H1 (cell line): ENCODE measurements around the gene SOS1. TPM values are rescaled to one million over a fixed set of nuclear protein-coding genes. Genes with fewer than 3 reads are reported as not detected.

Source experiments
- CTCF ChIA-PET: fragments of 300-600 bp; sonication (Branson Sonifier 250); formaldehyde crosslinking; loops from one replicate; lab custom pipeline; 2021; ENCODE audit not compliant: partially characterized antibody; lab: Charles Lee
- POLR2A ChIA-PET: fragments of 300-600 bp; sonication (Branson Sonifier 250); formaldehyde crosslinking; loops from one replicate; lab custom pipeline; 2021; ENCODE audit warnings: inconsistent platforms; ENCODE audit not compliant: partially characterized antibody; lab: Charles Lee
- DNase-seq, 2 experiments: peaks; one replicate each; pipeline versions ENCODE4 v3.0.0 to v3.0.0-alpha.2; 2010 to 2022; ENCODE audit warnings: low spot score in 2 of 2, low read depth in 1 of 2, mixed read lengths in 1 of 2
- FAIRE-seq: peaks from 2 replicates; lab custom pipeline; 2011; peaks lifted over from hg19 to GRCh38; lab: Jason Lieb, UNC
- H2AFZ ChIP-seq: 2 replicates; pipeline ENCODE4 v1.8.1; 2012; ENCODE audit warnings: low read length, inconsistent platforms
- H2AK5ac ChIP-seq: 2 replicates; pipeline ENCODE4 v1.6.1; 2013; ENCODE audit warnings: low read depth, low read length
- H2BK120ac ChIP-seq: replicated peaks from 2 replicates; pipeline ENCODE3; 2013; ENCODE audit warnings: low read depth, low read length, inconsistent platforms
- H2BK12ac ChIP-seq: 2 replicates; pipeline ENCODE4 v1.6.1; 2013; ENCODE audit warnings: low read depth, low read length
- H2BK15ac ChIP-seq: 2 replicates; pipeline ENCODE4 v1.6.1; 2013; ENCODE audit warnings: low read length
- H2BK20ac ChIP-seq: 2 replicates; pipeline ENCODE4 v1.6.1; 2013; ENCODE audit warnings: low read length
- H2BK5ac ChIP-seq: 2 replicates; pipeline ENCODE4 v1.6.1; 2013; ENCODE audit warnings: low read depth, low read length
- H3K14ac ChIP-seq: 2 replicates; pipeline ENCODE4 v1.6.1; 2013; ENCODE audit warnings: inconsistent platforms; ENCODE audit not compliant: insufficient read length
- H3K18ac ChIP-seq: 2 replicates; pipeline ENCODE4 v1.6.1; 2013; ENCODE audit warnings: low read length; ENCODE audit errors: extremely low read depth
- H3K23ac ChIP-seq: 2 replicates; pipeline ENCODE4 v1.6.1; 2013; ENCODE audit warnings: inconsistent platforms; ENCODE audit not compliant: insufficient read length
- H3K23me2 ChIP-seq: 2 replicates; pipeline ENCODE4 v1.6.1; 2013; ENCODE audit warnings: low read depth, low read length
- H3K27ac ChIP-seq: 2 replicates; pipeline ENCODE4 v1.6.1; 2011; ENCODE audit warnings: low read depth, low read length, inconsistent platforms
- H3K27me3 ChIP-seq, 4 experiments: replicated peaks in 1 of 4; 1 replicate in 1 of 4; 2 replicates in 3 of 4; pipeline versions ENCODE4 v1.6.1 to v1.8.1; 2011 to 2013; ENCODE audit warnings: low read length in 3 of 4, mild to moderate bottlenecking in 3 of 4, inconsistent platforms in 2 of 4, mixed read lengths in 2 of 4, moderate library complexity in 1 of 4; ENCODE audit not compliant: control insufficient read depth in 3 of 4, insufficient read depth in 3 of 4; ENCODE audit errors: extremely low read depth in 1 of 4
- H3K36me3 ChIP-seq, 4 experiments: 2 replicates each; pipeline versions ENCODE4 v1.6.1 to v1.8.1; 2011 to 2013; ENCODE audit warnings: mild to moderate bottlenecking in 4 of 4, low read length in 3 of 4, moderate library complexity in 2 of 4, control low read depth in 1 of 4, inconsistent platforms in 1 of 4; ENCODE audit not compliant: insufficient read depth in 4 of 4, control insufficient read depth in 2 of 4
- H3K4ac ChIP-seq: replicated peaks from 2 replicates; pipeline ENCODE3; 2013; ENCODE audit warnings: low read length, low read depth, mixed read lengths, inconsistent platforms; ENCODE audit not compliant: insufficient read length
- H3K4me1 ChIP-seq, 4 experiments: replicated peaks in 1 of 4; 1 replicate in 1 of 4; 2 replicates in 3 of 4; pipeline versions ENCODE4 v1.6.1 to v1.8.1; 2011 to 2013; ENCODE audit warnings: low read length in 3 of 4, inconsistent platforms in 2 of 4, mixed read lengths in 1 of 4; ENCODE audit not compliant: insufficient read depth in 4 of 4, control insufficient read depth in 3 of 4
- H3K4me2 ChIP-seq, 2 experiments: 2 replicates each; pipeline versions ENCODE4 v1.6.1 to v1.8.1; 2011 to 2013; ENCODE audit warnings: low read depth in 2 of 2, low read length in 2 of 2, control low read depth in 1 of 2, inconsistent platforms in 1 of 2, mild to moderate bottlenecking in 1 of 2; ENCODE audit not compliant: insufficient read depth in 1 of 2
- H3K4me3 ChIP-seq, 4 experiments: fragments of 200-600, 300-600 bp in 1 of 4; sonication (generic), shearing (Covaris generic), sonication (Bioruptor Twin) in 1 of 4; 2 replicates each; pipeline versions ENCODE4 v1.5.1 to v1.8.1; 2011 to 2016; ENCODE audit warnings: low read length in 4 of 4, low read depth in 3 of 4, control low read depth in 2 of 4, inconsistent platforms in 2 of 4, mild to moderate bottlenecking in 2 of 4, mixed read lengths in 1 of 4, moderate library complexity in 1 of 4; ENCODE audit not compliant: insufficient read depth in 2 of 4; ENCODE audit errors: extremely low read depth in 1 of 4
- H3K56ac ChIP-seq: replicated peaks from 2 replicates; pipeline ENCODE3; 2013; ENCODE audit warnings: low read depth, mild to moderate bottlenecking, mixed read lengths, low read length, inconsistent platforms; ENCODE audit not compliant: insufficient read length
- H3K79me1 ChIP-seq: 2 replicates; pipeline ENCODE4 v1.6.1; 2013; ENCODE audit warnings: low read depth, low read length, control low read depth
- H3K79me2 ChIP-seq, 2 experiments: 2 replicates each; pipeline versions ENCODE4 v1.6.1 to v1.8.1; 2012 to 2013; ENCODE audit warnings: low read length in 2 of 2, mild to moderate bottlenecking in 2 of 2, inconsistent platforms in 1 of 2; ENCODE audit not compliant: insufficient read depth in 2 of 2, control insufficient read depth in 1 of 2
- H3K9ac ChIP-seq, 4 experiments: replicated peaks in 1 of 4; 1 replicate in 1 of 4; 2 replicates in 3 of 4; pipeline versions ENCODE4 v1.6.1 to v1.8.1; 2011 to 2013; ENCODE audit warnings: low read depth in 3 of 4, low read length in 3 of 4, control low read depth in 2 of 4, mild to moderate bottlenecking in 2 of 4, moderate library complexity in 2 of 4, inconsistent platforms in 1 of 4; ENCODE audit errors: extremely low read depth in 1 of 4
- H3K9me3 ChIP-seq, 2 experiments: 2 replicates each; pipeline versions ENCODE4 v1.6.1 to v1.8.1; 2012 to 2013; ENCODE audit warnings: mild to moderate bottlenecking in 2 of 2, moderate library complexity in 2 of 2, control low read depth in 1 of 2, inconsistent platforms in 1 of 2, low read depth in 1 of 2, low read length in 1 of 2, mixed read lengths in 1 of 2; ENCODE audit not compliant: insufficient read depth in 2 of 2
- H4K20me1 ChIP-seq, 2 experiments: replicated peaks in 1 of 2; 2 replicates each; pipeline versions ENCODE3 to v1.8.1; 2011 to 2013; ENCODE audit warnings: inconsistent platforms in 2 of 2, low read length in 2 of 2, mild to moderate bottlenecking in 1 of 2; ENCODE audit not compliant: insufficient read depth in 2 of 2, control insufficient read depth in 1 of 2
- H4K5ac ChIP-seq: 2 replicates; pipeline ENCODE4 v1.6.1; 2013; ENCODE audit warnings: low read length, low read depth, mixed read lengths, inconsistent platforms; ENCODE audit not compliant: insufficient read length
- H4K8ac ChIP-seq: 2 replicates; pipeline ENCODE4 v1.8.0; 2013; ENCODE audit warnings: mild to moderate bottlenecking, moderate library complexity, low read length, inconsistent platforms; ENCODE audit not compliant: insufficient read depth; ENCODE audit errors: extremely low read depth
- H4K91ac ChIP-seq: replicated peaks from 2 replicates; pipeline ENCODE3; 2013; ENCODE audit warnings: low read length, mixed read lengths, inconsistent platforms; ENCODE audit not compliant: insufficient read length
- ASH2L ChIP-seq: fragments of 200-600, 300-600 bp; sonication (generic); IDR thresholded peaks from one replicate; pipeline ENCODE4 v1.7.1; 2017; ENCODE audit warnings: low read length
- HDAC2 ChIP-seq, 2 experiments: fragments of 300-600 bp in 1 of 2; sonication (generic) in 1 of 2; IDR thresholded peaks; 2 replicates each; pipeline ENCODE4 v1.6.1; 2011 to 2012; ENCODE audit warnings: low read depth in 2 of 2, low read length in 2 of 2, mild to moderate bottlenecking in 2 of 2, moderate library complexity in 2 of 2, borderline replicate concordance in 1 of 2, inconsistent platforms in 1 of 2
- POLR2AphosphoS5 ChIP-seq: IDR thresholded peaks from 2 replicates; pipeline ENCODE4 v1.6.1; 2011; ENCODE audit warnings: low read depth, low read length
- RNF2 ChIP-seq: fragments of 200-900, 300-1000 bp; sonication (generic); IDR thresholded peaks from 2 replicates; pipeline ENCODE4 v1.7.1; 2016; ENCODE audit warnings: borderline replicate concordance, low read depth, mild to moderate bottlenecking, antibody characterized with exemption, low read length; ENCODE audit not compliant: poor library complexity, severe bottlenecking; ENCODE audit errors: missing control alignments
- SAP30 ChIP-seq: fragments of 300-600 bp; sonication (generic); IDR thresholded peaks from 2 replicates; pipeline ENCODE4 v1.7.1; 2012; ENCODE audit warnings: low read length, moderate library complexity, mild to moderate bottlenecking, inconsistent platforms; ENCODE audit not compliant: insufficient read depth, insufficient replicate concordance
- USF2 ChIP-seq: IDR thresholded peaks from 2 replicates; pipeline ENCODE4 v1.6.1; 2011; ENCODE audit warnings: low read length, improper control_type of control experiment
- WGBS, 2 experiments: shearing (Covaris generic) in 1 of 2; methylation state at CpG; one replicate each; pipeline versions ENCODE4 v1.1.6 to v1.1.7; 2013 to 2015; ENCODE audit warnings: low lambda C conversion rate in 2 of 2, mixed read lengths in 2 of 2, inconsistent platforms in 1 of 2, low coverage in 1 of 2, missing lambda C conversion rate in 1 of 2; ENCODE audit not compliant: insufficient replicate concordance in 2 of 2, insufficient coverage in 1 of 2, insufficient read length in 1 of 2; ENCODE audit errors: extremely low coverage in 1 of 2, missing lambda C conversion rate in 1 of 2; 5-methylcytosine and 5-hydroxymethylcytosine counted together
- polyA plus RNA-seq, 7 experiments: library from polyadenylated mRNA; depleted of rRNA in 3 of 7; stranded (reverse) in 5 of 7; unstranded in 2 of 7; fragments of >200 nt in 5 of 7; fragments of 200-250 nt in 2 of 7; gene quantifications; 1 replicate in 5 of 7; 2 replicates in 1 of 7; 4 replicates in 1 of 7; pipeline versions ENCODE4 v1.2.1 to v1.2.3, GENCODE V29; 2011 to 2013; ENCODE audit warnings: missing spikeins in 2 of 7, mixed read lengths in 2 of 7
- total RNA-seq: library from RNA; stranded (reverse); fragmentation: NEBNext Ultra II Directional; extraction: Animal tissue kit (Norgen Biotek cat#: 25700); gene quantifications from 2 replicates; pipeline ENCODE4 v1.2.1, GENCODE V29; 2021

Gene SOS1
- total and polyA plus RNA-seq, 2 of the 8 experiments (the other 6 are each of a cell fraction or from before 2014, with no cell fraction given): 25.7 to 27.0 TPM

GRCh38 chr2:39127973-39128372 is 7.1 kb upstream of the SOS1 start:
- Histone ChIP-seq H3K79me2 (0 out of 4 replicates have a peak, but pooled peaks cover 0 to 2% of the 10 kb centered on the region in 2 experiments), H4K5ac (no peak overlapping the region), H4K91ac (no peak overlapping the region), H4K8ac (no peak overlapping the region), H2BK20ac (no peak overlapping the region), H3K23ac (no peak overlapping the region), H3K23me2 (peaks cover 8% of the 10 kb centered on the region; the same call in 1 of the 2 replicates), H3K9ac (no peak overlapping the region), H2AFZ (no peak overlapping the region), H4K20me1 (no peaks in the 10 kb centered on the region), H2BK5ac (no peak overlapping the region), H3K9me3 (no peaks in the 10 kb centered on the region), H2BK120ac (no peak overlapping the region), H2AK5ac (no peak overlapping the region), H3K4me2 (no peak overlapping the region), H3K79me1 (0 out of 2 replicates have a peak, but pooled peaks cover under 1% of the 10 kb centered on the region), H3K27me3 (no peaks in the 10 kb centered on the region), H3K4me1 (peaks cover 0 to 7% (median 2%) of the 10 kb centered on the region in 4 experiments; a peak in 4 of 7 replicates), H3K56ac (no peak overlapping the region), H3K4me3 (no peak overlapping the region), H3K14ac (no peak overlapping the region), H3K36me3 (no peaks in the 10 kb centered on the region), H3K4ac (no peak overlapping the region), H3K27ac (no peak overlapping the region), H2BK15ac (no peak overlapping the region), H2BK12ac (no peak overlapping the region), H3K18ac (no peak overlapping the region)
- no peak for FAIRE-seq
- no peak for TF ChIP-seq POLR2AphosphoS5
- TF ChIP-seq SAP30: no peak
- TF ChIP-seq USF2: no peak
- TF ChIP-seq ASH2L: no peak
- no peak for TF ChIP-seq HDAC2 (IDR thresholded peaks at IDR 0.05; ENCODE audit: borderline replicate concordance in 1 of 2, low read depth in 2 of 2, low read length in 2 of 2)
- no peak for TF ChIP-seq RNF2
- POLR2A ChIA-PET: interaction anchor here (1.0 to 1.1 kb wide), 2 partner anchors 9 to 233 kb away, joined by 3 read pairs; no protein-coding TSS in a partner anchor
- CTCF ChIA-PET: interaction anchor here (0.8 to 1.4 kb wide), 3 partner anchors 14 to 114 kb away, joined by 4 to 7 read pairs (median 4); no protein-coding TSS in a partner anchor
- DNase-seq: no peak
- WGBS, 2 experiments: 92% methylated on average over 1 of the region's 1 CpG; no CpG with 5 or more reads in 1 of the 2 experiments
